DMS153 treated with DMSO at 0.1 percent for 48 hours (cell line): ENCODE measurements around the gene STING1.
"Not testable (repeated sequence)": the region's sequence is repeated elsewhere in the genome, so short reads cannot be mapped to it uniquely, and the experiment has no call there.

Experiments used
- DNase-seq: peaks from one replicate; lab custom pipeline; 2025; ENCODE audit not compliant: unreplicated experiment; lab: John Stamatoyannopoulos, UW

Gene STING1

GRCh38 chr5:139440416-139440815 is 42.1 kb downstream of the STING1 start:
- not testable (repeated sequence) for DNase-seq

GRCh38 chr5:139439013-139439903 is 43.3 kb downstream of the STING1 start, which contains the start of gene DNAJC18:
Gene DNAJC18, minus strand, starts transcription at chr5:139439525. Its CDS starts 80 bp downstream, at chr5:139439445.
- DNase-seq: peak; percentile 51

DNA sequence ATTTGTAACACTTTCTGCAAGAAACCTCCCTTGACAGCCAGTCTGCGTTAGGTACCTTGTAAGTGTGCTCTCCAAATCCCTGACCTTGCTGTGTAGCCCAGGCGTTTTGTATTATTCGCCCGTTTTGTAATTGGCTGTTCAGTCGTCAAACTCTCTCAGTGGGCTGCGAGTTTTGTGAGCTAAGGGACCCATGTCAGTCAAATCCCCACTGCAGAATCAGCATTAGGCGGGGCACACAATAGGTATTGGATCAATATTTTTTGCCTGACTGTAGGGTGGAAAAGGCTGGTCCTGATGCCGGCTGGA is 43.9 kb downstream of the STING1 start:
- DNase-seq: no peak

DNA sequence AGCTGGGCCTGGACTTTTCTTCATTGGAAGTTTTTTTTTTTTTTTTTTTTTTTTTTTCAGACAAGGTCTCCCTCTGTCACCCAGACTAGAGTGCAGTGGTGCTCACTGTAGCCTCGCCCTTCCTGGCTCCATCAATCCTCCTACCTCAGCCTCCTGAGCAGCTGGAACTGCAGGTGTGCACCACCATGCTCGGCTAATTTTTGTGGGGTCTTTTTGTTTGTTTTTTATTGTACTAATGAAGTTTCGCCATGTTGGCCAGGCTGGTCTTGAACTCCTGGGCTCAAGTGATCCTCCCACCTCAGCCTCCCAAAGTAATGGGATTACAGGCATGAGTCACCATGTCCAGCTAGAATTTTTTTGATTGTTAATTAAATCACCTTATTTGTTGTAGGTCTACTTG is 46.9 kb downstream of the STING1 start:
- no peak for DNase-seq

- DNase-seq: no peak
Observed at GRCh38 chr5:139431706-139432105, 50.9 kb downstream of the STING1 start.

- no peak for DNase-seq
Observed at GRCh38 chr5:139430015-139430414, 52.5 kb downstream of the STING1 start.

GRCh38 chr5:139426203-139426885 is 56.2 kb downstream of the STING1 start:
- DNase-seq: no peak
